ENCODE measurements around the gene MPV17L2. TPM values are rescaled to one million over a fixed set of nuclear protein-coding genes. Genes with fewer than 3 reads are reported as not detected.

MPV17L2 gene
- total RNA-seq, 4 donors from 2014 or later, result 4.7 to 57.7 (median 29.3) TPM

Small RNAs within 50 kb of the gene (small RNA-seq; reads per million reads assigned to genes)
- gene IFI30, result not detected

Other genes starting within 250 kb of the MPV17L2 start
- under 1 TPM in 1 of 4 donors, not detected in 3; 0.22 TPM for gene KCNN1, start 226.1 kb upstream of the MPV17L2 start, total RNA-seq
- gene ARRDC2, start 185.0 kb upstream of the MPV17L2 start, total RNA-seq, result 100 to 1,000 TPM in 2 of 4 donors, 10 to 100 TPM in 2; 51.1 to 120 (median 82.8) TPM
- gene IL12RB1, start 106.3 kb upstream of the MPV17L2 start, total RNA-seq, result 1 to 10 TPM in 1 of 4 donors, under 1 TPM in 1, not detected in 2; 0.93 to 1.1 TPM
- 1 to 10 TPM; 4.8 to 5.6 (median 5.0) TPM for gene MAST3, start 95.4 kb upstream of the MPV17L2 start, total RNA-seq
- 10 to 100 TPM; 14.4 to 33.0 (median 19.8) TPM for gene PIK3R2, start 40.1 kb upstream of the MPV17L2 start, total RNA-seq
- 10 to 100 TPM; 36.3 to 58.4 (median 40.1) TPM for gene IFI30, start 19.4 kb upstream of the MPV17L2 start, total RNA-seq
- 1 to 10 TPM in 2 of 4 donors, under 1 TPM in 1, not detected in 1; 0.40 to 2.5 (median 2.0) TPM for gene RAB3A, start 10.8 kb downstream of the MPV17L2 start, total RNA-seq
- 1 to 10 TPM in 1 of 4 donors, under 1 TPM in 2, not detected in 1; 0.27 to 1.4 (median 0.92) TPM for gene PDE4C, start 33.2 kb downstream of the MPV17L2 start, total RNA-seq
- 10 to 100 TPM in 1 of 4 donors, 1 to 10 TPM in 3; 5.7 to 17.0 (median 8.9) TPM for gene IQCN, start 81.2 kb downstream of the MPV17L2 start, total RNA-seq
- gene JUND, start 88.4 kb downstream of the MPV17L2 start, total RNA-seq, result 100 to 1,000 TPM; 193 to 394 (median 316) TPM
- gene LSM4, start 129.9 kb downstream of the MPV17L2 start, total RNA-seq, result 100 to 1,000 TPM in 2 of 4 donors, 10 to 100 TPM in 2; 55.2 to 203 (median 140) TPM
- gene PGPEP1, start 147.4 kb downstream of the MPV17L2 start, total RNA-seq, result 10 to 100 TPM; 23.5 to 44.0 (median 27.9) TPM
- 1 to 10 TPM in 3 of 4 donors, not detected in 1; 3.7 to 9.9 (median 5.1) TPM for gene GDF15, start 192.9 kb downstream of the MPV17L2 start, total RNA-seq
- gene LRRC25, start 204.4 kb downstream of the MPV17L2 start, total RNA-seq, result 1 to 10 TPM; 1.1 to 7.1 (median 2.2) TPM
- gene SSBP4, start 226.2 kb downstream of the MPV17L2 start, total RNA-seq, result 10 to 100 TPM; 40.5 to 75.6 (median 56.1) TPM
- 10 to 100 TPM; 12.7 to 24.2 (median 22.9) TPM for gene ISYNA1, start 244.9 kb downstream of the MPV17L2 start, total RNA-seq

All from thyroid gland (tissue), 4 donors.